ENCODE measurements around the gene MIA. TPM values are rescaled to one million over a fixed set of nuclear protein-coding genes. Genes with fewer than 3 reads are reported as not detected.

Gene MIA
- total and polyA plus RNA-seq, 2 of the 8 experiments (the other 6 are each of a cell fraction or from before 2014, with no cell fraction given) = not detected

DNA sequence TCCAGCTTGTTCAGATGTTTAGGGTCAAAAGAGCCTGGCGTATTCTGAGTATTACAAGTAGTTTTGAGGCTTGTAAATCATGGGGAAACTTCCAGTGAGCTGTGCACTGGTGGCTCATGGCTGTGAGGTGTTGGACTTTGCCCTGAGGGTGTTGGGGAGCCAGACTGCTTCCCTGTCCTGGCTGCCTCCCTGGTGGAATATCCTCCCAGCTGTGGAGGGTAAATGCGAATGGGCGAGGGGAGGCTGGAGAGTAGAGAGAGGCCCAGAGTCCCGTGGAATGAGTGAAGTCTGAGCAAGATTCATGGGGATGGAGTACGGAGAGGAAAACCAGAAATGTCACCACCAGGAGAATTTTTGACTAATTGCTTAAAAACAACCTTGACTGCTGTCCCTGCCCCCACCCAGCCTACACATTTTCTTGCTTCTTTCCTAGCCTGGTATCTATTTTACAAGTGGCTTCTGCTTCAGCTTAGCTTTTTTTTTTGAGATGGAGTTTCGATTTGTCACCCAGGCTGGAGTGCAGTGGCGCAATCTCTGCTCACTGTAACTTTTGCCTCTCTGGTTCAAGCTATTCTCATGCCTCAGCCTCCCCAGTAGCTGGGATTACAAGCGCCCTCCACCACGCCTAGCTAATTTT is 20.6 kb upstream of the MIA start:
- no peak overlapping the region for H2AFZ ChIP-seq (ENCODE audit: low read length)
- no peak overlapping the region for H4K91ac ChIP-seq (replicated peaks; ENCODE audit: insufficient read length, low read length)
- H3K4me1 ChIP-seq (replicated peaks in 1 of 4; ENCODE audit: control insufficient read depth in 3 of 4, insufficient read depth in 4 of 4, low read length in 3 of 4) = peaks cover 0 to under 1% (median 0%) of the 10 kb centered on the region in 4 experiments; a peak in 3 of 7 replicates
- peaks cover 7% of the 10 kb centered on the region for H3K79me1 ChIP-seq (ENCODE audit: low read depth, low read length)
- peak overlapping the region in 1 of 4 experiments; percentile 31; a peak in 2 of 8 replicates for H3K4me3 ChIP-seq (ENCODE audit: extremely low read depth in 1 of 4, insufficient read depth in 2 of 4, low read depth in 3 of 4, low read length in 4 of 4)
- FAIRE-seq (no peak), DNase-seq (ENCODE audit: low read depth in 1 of 2, low spot score in 2 of 2) (no peak)
- H3K79me2 ChIP-seq (ENCODE audit: control insufficient read depth in 1 of 2, insufficient read depth in 2 of 2, low read length in 2 of 2) = peaks cover 43 to 77% of the 10 kb centered on the region in 2 experiments
- H4K8ac ChIP-seq (ENCODE audit: extremely low read depth, insufficient read depth, low read length) = no peak overlapping the region
- H3K9me3 ChIP-seq (ENCODE audit: insufficient read depth in 2 of 2, low read depth in 1 of 2, low read length in 1 of 2) = no peaks in the 10 kb centered on the region
- H2BK12ac ChIP-seq (ENCODE audit: low read depth, low read length) = no peak overlapping the region
- H3K36me3 ChIP-seq (ENCODE audit: control insufficient read depth in 2 of 4, insufficient read depth in 4 of 4, low read length in 3 of 4) = peaks cover 21 to 64% (median 42%) of the 10 kb centered on the region in 4 experiments; a peak in 7 of 8 replicates
- 97% methylated on average over 7 of the region's 9 CpGs; no CpG with 5 or more reads in 1 of the 2 experiments for WGBS, 2 experiments (ENCODE audit: extremely low coverage in 1 of 2, insufficient coverage in 1 of 2, insufficient read length in 1 of 2, insufficient replicate concordance in 2 of 2, low coverage in 1 of 2, low lambda C conversion rate in 2 of 2, missing lambda C conversion rate in 1 of 2)
- no peaks in the 10 kb centered on the region for H3K27me3 ChIP-seq (replicated peaks in 1 of 4; ENCODE audit: control insufficient read depth in 3 of 4, extremely low read depth in 1 of 4, insufficient read depth in 3 of 4, low read length in 3 of 4)
- TF ChIP-seq POLR2AphosphoS5 (IDR thresholded peaks at IDR 0.05; ENCODE audit: low read depth, low read length) = peak; percentile 48; the same call in 1 of the 2 replicates
- TF ChIP-seq HDAC2 (IDR thresholded peaks at IDR 0.05; ENCODE audit: borderline replicate concordance in 1 of 2, low read depth in 2 of 2, low read length in 2 of 2) = no peak
- peak; percentile 24 to 46; a peak in 2 of 3 replicates for TF ChIP-seq POLR2A (IDR thresholded peaks at IDR 0.05; ENCODE audit: control extremely low read depth in 1 of 2, low read depth in 2 of 2, low read length in 2 of 2)
- no peak overlapping the region for H3K56ac ChIP-seq (replicated peaks; ENCODE audit: insufficient read length, low read depth, low read length)
- peaks cover 7% of the 10 kb centered on the region for H3K23me2 ChIP-seq (ENCODE audit: low read depth, low read length)
- no peak overlapping the region for H2BK120ac ChIP-seq (replicated peaks; ENCODE audit: low read depth, low read length)
- H3K18ac ChIP-seq (ENCODE audit: extremely low read depth, low read length) = no peak overlapping the region
- peaks cover 22 to 32% of the 10 kb centered on the region in 2 experiments for H4K20me1 ChIP-seq (replicated peaks in 1 of 2; ENCODE audit: control insufficient read depth in 1 of 2, insufficient read depth in 2 of 2, low read length in 2 of 2)
- peak overlapping the region in 2 of 4 experiments; percentile 26 to 41; a peak in 4 of 7 replicates for H3K9ac ChIP-seq (replicated peaks in 1 of 4; ENCODE audit: extremely low read depth in 1 of 4, low read depth in 3 of 4, low read length in 3 of 4)
- no peak overlapping the region for H3K27ac ChIP-seq (ENCODE audit: low read depth, low read length)
- no peak overlapping the region for H2AK5ac ChIP-seq (ENCODE audit: low read depth, low read length)
- no peak overlapping the region for H3K4ac ChIP-seq (replicated peaks; ENCODE audit: insufficient read length, low read depth, low read length)
- ChIA-PET CTCF (ENCODE audit: partially characterized antibody) (interaction anchor here (0.6 to 3.4 kb wide), 6 partner anchors 12 to 495 kb away, joined by 3 to 14 read pairs (median 4); no protein-coding TSS in a partner anchor), POLR2A (ENCODE audit: partially characterized antibody) (interaction anchor here (0.7 to 15.7 kb wide), 7 partner anchors 12 to 124 kb away, joined by 3 to 399 read pairs (median 6); partner anchors contain the start of genes COQ8B, EGLN2, ITPKC and MIA)
- H2BK20ac ChIP-seq (ENCODE audit: low read length) = no peak overlapping the region
- no peak overlapping the region for H3K14ac ChIP-seq (ENCODE audit: insufficient read length)
- no peak overlapping the region for H2BK5ac ChIP-seq (ENCODE audit: low read depth, low read length)
- no peak overlapping the region for H4K5ac ChIP-seq (ENCODE audit: insufficient read length, low read depth, low read length)
- H3K4me2 ChIP-seq (ENCODE audit: insufficient read depth in 1 of 2, low read depth in 2 of 2, low read length in 2 of 2) = peak overlapping the region; percentile 34 to 56
- H3K23ac ChIP-seq (ENCODE audit: insufficient read length) = no peak overlapping the region
- no peak overlapping the region for H2BK15ac ChIP-seq (ENCODE audit: low read length)

All from H1 (cell line).